GM12872 (cell line): ENCODE results near the gene SKIC2.

Experiments used
- TF ChIP-seq, protein P1 (sequence below): IDR thresholded peaks from 3 replicates; pipeline ENCODE4 v1.5.1; 2011; ENCODE audit warnings: low read depth, mild to moderate bottlenecking, low read length, moderate library complexity; ENCODE audit not compliant: insufficient read depth

SKIC2 gene

GRCh38 chr6:31954511-31954910, 4.5 kb upstream of the SKIC2 start:
- TF ChIP-seq, protein P1, sequence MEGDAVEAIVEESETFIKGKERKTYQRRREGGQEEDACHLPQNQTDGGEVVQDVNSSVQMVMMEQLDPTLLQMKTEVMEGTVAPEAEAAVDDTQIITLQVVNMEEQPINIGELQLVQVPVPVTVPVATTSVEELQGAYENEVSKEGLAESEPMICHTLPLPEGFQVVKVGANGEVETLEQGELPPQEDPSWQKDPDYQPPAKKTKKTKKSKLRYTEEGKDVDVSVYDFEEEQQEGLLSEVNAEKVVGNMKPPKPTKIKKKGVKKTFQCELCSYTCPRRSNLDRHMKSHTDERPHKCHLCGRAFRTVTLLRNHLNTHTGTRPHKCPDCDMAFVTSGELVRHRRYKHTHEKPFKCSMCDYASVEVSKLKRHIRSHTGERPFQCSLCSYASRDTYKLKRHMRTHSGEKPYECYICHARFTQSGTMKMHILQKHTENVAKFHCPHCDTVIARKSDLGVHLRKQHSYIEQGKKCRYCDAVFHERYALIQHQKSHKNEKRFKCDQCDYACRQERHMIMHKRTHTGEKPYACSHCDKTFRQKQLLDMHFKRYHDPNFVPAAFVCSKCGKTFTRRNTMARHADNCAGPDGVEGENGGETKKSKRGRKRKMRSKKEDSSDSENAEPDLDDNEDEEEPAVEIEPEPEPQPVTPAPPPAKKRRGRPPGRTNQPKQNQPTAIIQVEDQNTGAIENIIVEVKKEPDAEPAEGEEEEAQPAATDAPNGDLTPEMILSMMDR = no peak

- TF ChIP-seq, protein P1 = no peak
Observed at GRCh38 chr6:31956796-31957195, 2.2 kb upstream of the SKIC2 start.

DNA sequence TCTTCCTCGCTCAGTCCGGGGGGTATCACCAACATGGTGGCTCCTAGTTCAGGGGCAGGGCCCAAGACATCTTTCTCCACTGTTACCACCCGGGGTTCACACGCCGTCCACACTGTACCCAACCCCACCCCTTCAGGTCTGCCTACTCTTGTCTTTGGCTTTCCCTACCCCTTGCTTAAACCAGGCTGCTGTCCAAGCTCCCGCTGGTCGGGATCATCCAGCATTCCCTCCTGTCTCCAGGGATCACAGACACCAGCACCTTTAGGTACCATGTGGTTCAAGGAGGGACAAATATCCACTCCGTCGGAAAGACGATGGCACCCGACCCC, 599 bp upstream of the SKIC2 start:
- TF ChIP-seq, protein P1 = no peak

- TF ChIP-seq, protein P1 = no peak
Observed at GRCh38 chr6:31961616-31962015, 2.6 kb downstream of the SKIC2 start.

- TF ChIP-seq, protein P1 = no peak
Observed at GRCh38 chr6:31963921-31964320, 4.9 kb downstream of the SKIC2 start.

- TF ChIP-seq, protein P1 = no peak
Observed at GRCh38 chr6:31965700-31966099, 6.7 kb downstream of the SKIC2 start.

GRCh38 chr6:31966506-31966905, 7.5 kb downstream of the SKIC2 start:
- TF ChIP-seq, protein P1 = no peak
